ENCODE data around the gene NHEJ1.

NHEJ1 gene

DNA sequence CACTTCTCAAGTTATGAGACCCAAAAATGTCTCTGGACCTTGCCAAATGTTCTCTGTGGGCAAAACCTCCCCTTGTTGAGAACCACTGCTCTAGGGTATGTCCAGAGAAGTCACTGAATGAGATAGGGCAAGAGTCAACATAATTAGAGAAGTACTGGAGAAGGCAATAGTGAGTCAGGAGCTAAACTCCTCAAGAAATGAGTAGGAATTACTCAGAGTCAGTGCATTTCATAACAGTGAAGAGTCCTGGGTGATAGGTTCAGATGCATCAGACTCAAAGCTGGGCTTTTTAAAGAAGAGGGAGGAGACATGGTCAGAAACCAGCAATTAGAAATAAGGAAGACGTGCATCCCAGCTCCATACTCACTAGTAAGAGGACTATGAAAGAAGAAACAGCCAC lies 61.3 kb downstream of the NHEJ1 start:
- no peak overlapping the region for H3K4me3 ChIP-seq (ENCODE audit: low read depth, low read length)
- CTCF ChIA-PET, result interaction anchor here (0.8 to 8.1 kb wide), 12 partner anchors 8 to 223 kb away, joined by 3 to 78 read pairs (median 4); no protein-coding TSS in a partner anchor
- peak; percentile 28 for DNase-seq (ENCODE audit: low read depth, low spot score)
- POLR2A ChIA-PET, result interaction anchor here (0.6 kb wide), 1 partner anchor 9 kb away, joined by 3 read pairs; no protein-coding TSS in a partner anchor
- TF ChIP-seq, protein P1, sequence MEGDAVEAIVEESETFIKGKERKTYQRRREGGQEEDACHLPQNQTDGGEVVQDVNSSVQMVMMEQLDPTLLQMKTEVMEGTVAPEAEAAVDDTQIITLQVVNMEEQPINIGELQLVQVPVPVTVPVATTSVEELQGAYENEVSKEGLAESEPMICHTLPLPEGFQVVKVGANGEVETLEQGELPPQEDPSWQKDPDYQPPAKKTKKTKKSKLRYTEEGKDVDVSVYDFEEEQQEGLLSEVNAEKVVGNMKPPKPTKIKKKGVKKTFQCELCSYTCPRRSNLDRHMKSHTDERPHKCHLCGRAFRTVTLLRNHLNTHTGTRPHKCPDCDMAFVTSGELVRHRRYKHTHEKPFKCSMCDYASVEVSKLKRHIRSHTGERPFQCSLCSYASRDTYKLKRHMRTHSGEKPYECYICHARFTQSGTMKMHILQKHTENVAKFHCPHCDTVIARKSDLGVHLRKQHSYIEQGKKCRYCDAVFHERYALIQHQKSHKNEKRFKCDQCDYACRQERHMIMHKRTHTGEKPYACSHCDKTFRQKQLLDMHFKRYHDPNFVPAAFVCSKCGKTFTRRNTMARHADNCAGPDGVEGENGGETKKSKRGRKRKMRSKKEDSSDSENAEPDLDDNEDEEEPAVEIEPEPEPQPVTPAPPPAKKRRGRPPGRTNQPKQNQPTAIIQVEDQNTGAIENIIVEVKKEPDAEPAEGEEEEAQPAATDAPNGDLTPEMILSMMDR (IDR thresholded peaks at IDR 0.05; ENCODE audit: insufficient read depth, low read length, missing control alignments), result no peak

DNA sequence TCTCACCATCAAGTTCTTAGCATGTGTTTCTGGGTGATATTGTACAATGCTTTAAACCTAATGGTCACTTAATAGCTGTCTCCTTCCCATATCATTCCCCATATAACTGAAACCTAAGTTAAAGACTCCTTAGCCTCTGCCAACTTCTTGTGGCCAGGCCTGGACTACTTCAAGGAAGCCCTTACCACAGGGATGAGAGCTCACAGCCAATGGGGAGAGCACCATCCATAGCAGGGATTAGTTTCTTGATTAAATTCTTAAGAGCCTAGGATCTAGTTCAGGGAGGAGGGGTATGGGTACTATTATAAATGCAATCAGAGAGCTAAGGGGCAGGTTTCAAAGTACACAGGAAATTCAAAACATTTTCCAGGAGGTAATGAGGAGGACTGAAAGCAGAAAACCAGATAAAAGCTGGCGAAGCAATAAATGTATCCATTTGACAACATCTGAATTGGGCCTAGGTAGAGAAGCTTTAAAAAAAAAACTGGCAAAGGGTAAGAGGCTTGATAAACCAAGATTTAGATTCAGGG lies 65.1 kb downstream of the NHEJ1 start:
- TF ChIP-seq, protein P1 (IDR thresholded peaks at IDR 0.05; ENCODE audit: insufficient read depth, low read length, missing control alignments), result no peak
- ChIA-PET CTCF (interaction anchor here (1.0 to 6.0 kb wide), 7 partner anchors 8 to 66 kb away, joined by 3 to 62 read pairs (median 9); no protein-coding TSS in a partner anchor), POLR2A (no interaction called here)
- no peak overlapping the region for H3K4me3 ChIP-seq (ENCODE audit: low read depth, low read length)
- no peak for DNase-seq (ENCODE audit: low read depth, low spot score)

DNA sequence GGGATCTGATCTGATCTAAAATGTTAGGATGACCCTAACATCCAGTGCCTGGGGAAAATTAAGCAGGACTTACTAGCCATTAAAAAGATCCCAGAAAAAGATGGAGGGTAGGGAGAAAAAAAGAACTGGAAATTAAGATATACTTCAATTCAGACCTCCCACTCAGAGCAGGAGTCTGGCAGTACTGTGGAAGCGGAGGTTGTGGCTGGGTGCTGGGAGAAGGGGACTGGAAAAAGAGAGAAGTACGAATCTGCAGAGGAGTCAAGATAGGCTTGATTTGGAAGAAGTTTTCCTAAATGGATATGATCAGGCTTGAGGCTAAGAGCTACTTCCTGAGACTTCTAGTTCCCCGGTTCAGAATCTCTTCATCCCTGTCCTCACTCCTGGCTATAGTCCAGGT lies 66.4 kb downstream of the NHEJ1 start:
- POLR2A ChIA-PET, result no interaction called here
- no peak for DNase-seq (ENCODE audit: low read depth, low spot score)
- CTCF ChIA-PET, result interaction anchor here (1.5 to 6.0 kb wide), 5 partner anchors 9 to 64 kb away, joined by 4 to 62 read pairs (median 9); no protein-coding TSS in a partner anchor
- TF ChIP-seq, protein P1 (IDR thresholded peaks at IDR 0.05; ENCODE audit: insufficient read depth, low read length, missing control alignments), result no peak
- no peak overlapping the region for H3K4me3 ChIP-seq (ENCODE audit: low read depth, low read length)

DNA sequence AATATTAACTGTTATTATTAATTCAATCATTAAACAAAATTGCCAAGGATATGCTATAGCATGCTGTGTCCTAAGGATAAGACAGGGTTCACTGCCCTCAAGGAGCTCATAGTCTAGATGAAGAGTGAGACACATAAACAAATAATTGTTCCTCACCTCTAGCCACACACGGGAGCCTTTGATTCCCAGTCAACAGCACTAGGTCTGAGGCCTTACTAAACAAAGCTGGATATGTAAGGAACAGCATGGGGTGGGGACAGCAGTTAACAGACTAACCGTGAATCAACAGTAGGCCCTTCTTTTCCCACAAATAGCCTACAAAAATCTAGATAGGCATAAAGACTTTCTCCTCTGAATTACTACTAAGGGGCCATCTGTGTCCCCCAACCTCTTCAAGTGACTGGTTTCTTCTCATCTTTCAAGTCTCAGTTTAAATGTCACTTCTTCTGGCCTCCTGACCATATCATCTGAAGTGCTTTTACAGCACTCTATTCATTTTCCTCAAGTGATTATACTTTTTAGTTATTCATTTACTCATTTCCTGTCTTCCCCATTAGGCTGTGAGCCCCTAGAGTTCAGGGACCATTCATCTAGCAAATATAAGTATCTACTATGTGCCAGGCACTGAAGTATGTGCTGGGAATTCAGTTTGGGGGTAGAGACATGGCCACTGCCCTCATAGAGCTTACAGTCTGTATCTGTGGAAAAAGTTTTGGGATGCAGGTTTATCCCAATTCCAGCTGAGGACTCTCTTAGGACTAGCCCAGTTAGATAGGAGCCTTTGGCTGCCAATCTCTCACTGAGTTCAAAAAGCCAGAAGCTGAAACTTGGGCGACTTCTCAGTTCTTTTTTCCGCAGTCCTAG lies 69.9 kb downstream of the NHEJ1 start:
- POLR2A ChIA-PET, result interaction anchor here (0.7 kb wide), 1 partner anchor 9 kb away, joined by 3 read pairs; no protein-coding TSS in a partner anchor
- no peak for DNase-seq (ENCODE audit: low read depth, low spot score)
- H3K4me3 ChIP-seq (ENCODE audit: low read depth, low read length), result no peak overlapping the region
- CTCF ChIA-PET, result interaction anchor here (0.7 to 6.0 kb wide), 8 partner anchors 8 to 61 kb away, joined by 3 to 62 read pairs (median 10); no protein-coding TSS in a partner anchor
- TF ChIP-seq, protein P1 (IDR thresholded peaks at IDR 0.05; ENCODE audit: insufficient read depth, low read length, missing control alignments), result no peak

DNA sequence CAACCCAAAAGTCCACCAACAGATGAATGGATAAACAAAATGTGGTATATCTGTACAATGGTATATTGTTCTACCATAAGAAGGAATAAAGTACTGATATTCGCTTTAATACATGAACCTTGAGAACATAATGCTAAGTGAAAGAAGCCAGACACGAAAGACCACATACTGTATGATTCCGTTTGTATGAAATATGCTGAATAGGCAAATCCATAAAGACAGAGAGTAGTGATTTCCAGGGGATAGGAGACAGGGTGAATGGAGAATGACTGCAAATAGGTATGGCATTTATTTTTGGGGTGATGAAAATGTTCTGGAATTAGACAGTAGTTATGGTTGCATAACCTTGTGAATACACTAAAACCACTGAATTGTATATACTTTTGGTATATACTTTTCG lies 71.3 kb downstream of the NHEJ1 start:
- DNase-seq (ENCODE audit: low read depth, low spot score), result no peak
- no peak overlapping the region for H3K4me3 ChIP-seq (ENCODE audit: low read depth, low read length)
- TF ChIP-seq, protein P1 (IDR thresholded peaks at IDR 0.05; ENCODE audit: insufficient read depth, low read length, missing control alignments), result no peak
- ChIA-PET CTCF (interaction anchor here (4.4 to 6.1 kb wide), 3 partner anchors 15 to 29 kb away, joined by 31 to 64 read pairs (median 34); no protein-coding TSS in a partner anchor), POLR2A (no interaction called here)

DNA sequence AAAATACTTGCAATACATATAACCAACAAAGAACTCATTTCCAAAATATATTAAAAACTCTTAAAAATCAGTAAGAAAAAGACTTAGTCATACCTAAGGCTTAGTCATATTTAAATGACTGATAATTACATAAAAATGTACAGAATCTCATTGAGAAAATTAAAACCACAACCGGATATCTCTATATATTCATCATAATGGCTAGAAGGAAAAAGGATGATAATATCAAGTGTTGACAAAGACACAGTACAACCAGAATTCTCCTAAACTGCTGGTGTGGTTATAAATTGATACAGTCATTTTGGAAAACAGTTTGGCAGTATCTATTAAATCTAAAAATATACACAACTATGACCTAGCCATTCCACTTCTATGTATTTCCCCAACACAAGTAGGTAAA lies 72.8 kb downstream of the NHEJ1 start:
- POLR2A ChIA-PET, result no interaction called here
- DNase-seq (ENCODE audit: low read depth, low spot score), result no peak
- no peak overlapping the region for H3K4me3 ChIP-seq (ENCODE audit: low read depth, low read length)
- CTCF ChIA-PET, result interaction anchor here (1.0 to 6.1 kb wide), 9 partner anchors 9 to 212 kb away, joined by 3 to 64 read pairs (median 4); no protein-coding TSS in a partner anchor
- TF ChIP-seq, protein P1 (IDR thresholded peaks at IDR 0.05; ENCODE audit: insufficient read depth, low read length, missing control alignments), result no peak
